Natural killer cell (primary cell): Measurements from ENCODE around the gene AUTS2. TPM values are rescaled to one million over a fixed set of nuclear protein-coding genes. Genes with fewer than 3 reads are reported as not detected.

Source experiments
- ATAC-seq, 3 donors: fragments of 150-1000 bp in 2 of 3; fragments of 200-7000 bp in 1 of 3; cut with Tn5 transposase; 1 replicate in 1 of 3; 2 replicates in 2 of 3; pipeline ENCODE4 v1.10.0; 2021; ENCODE audit warnings: mild to moderate bottlenecking in 2 of 3, moderate library complexity in 2 of 3
- DNase-seq, 2 donors: peaks; one replicate each; pipeline versions ENCODE4 v3.0.0 to v3.0.0-alpha.2; 2013 to 2021; ENCODE audit warnings: mixed read lengths in 1 of 2
- H3K27ac ChIP-seq: one replicate; pipeline ENCODE4 v1.5.1; 2013; ENCODE audit warnings: mild to moderate bottlenecking, low read length
- H3K27me3 ChIP-seq: one replicate; pipeline ENCODE4 v1.6.1; 2013; ENCODE audit warnings: low read length; ENCODE audit not compliant: control insufficient read depth, insufficient read depth
- H3K36me3 ChIP-seq: one replicate; pipeline ENCODE4 v1.6.1; 2013; ENCODE audit warnings: low read length; ENCODE audit not compliant: control insufficient read depth, insufficient read depth
- H3K4me1 ChIP-seq: one replicate; pipeline ENCODE4 v1.6.1; 2013; ENCODE audit warnings: low read length; ENCODE audit not compliant: control insufficient read depth, insufficient read depth
- H3K4me3 ChIP-seq: one replicate; pipeline ENCODE4 v1.5.1; 2013; ENCODE audit warnings: low read length
- H3K9me3 ChIP-seq: one replicate; pipeline ENCODE4 v1.6.1; 2013; ENCODE audit warnings: low read length; ENCODE audit not compliant: control insufficient read depth, insufficient read depth
- H3K27ac Mint-ChIP-seq, 2 donors: one replicate each; pipeline ENCODE4 v1.8.0; 2022; ENCODE audit warnings: mild to moderate bottlenecking in 2 of 2, mixed read lengths in 2 of 2, moderate library complexity in 1 of 2
- H3K27me3 Mint-ChIP-seq, 2 donors: one replicate each; pipeline ENCODE4 v1.8.0; 2022; ENCODE audit warnings: low read depth in 2 of 2, mixed read lengths in 2 of 2
- H3K36me3 Mint-ChIP-seq: one replicate; pipeline ENCODE4 v1.8.0; 2022; ENCODE audit warnings: mixed read lengths
- H3K4me1 Mint-ChIP-seq, 2 donors: one replicate each; pipeline ENCODE4 v1.8.0; 2022; ENCODE audit warnings: mixed read lengths in 2 of 2
- H3K4me3 Mint-ChIP-seq: one replicate; pipeline ENCODE4 v1.8.0; 2022; ENCODE audit warnings: mild to moderate bottlenecking, moderate library complexity, mixed read lengths
- H3K9me3 Mint-ChIP-seq, 2 donors: one replicate each; pipeline ENCODE4 v1.8.0; 2022; ENCODE audit warnings: mixed read lengths in 2 of 2
- CTCF ChIP-seq: fragments of 200-600 bp; IDR thresholded peaks from one replicate; pipeline ENCODE4 v1.8.0; 2022; ENCODE audit warnings: antibody characterized with exemption
- WGBS: methylation state at CpG from one replicate; pipeline ENCODE4 v1.1.7; 2013; ENCODE audit warnings: missing lambda C conversion rate; ENCODE audit not compliant: insufficient coverage; 5-methylcytosine and 5-hydroxymethylcytosine counted together
- intact Hi-C: fragments of 100-400 bp; cut with micrococcal nuclease; formaldehyde crosslinking; loops from one replicate; pipeline ENCODE4 v1.14.2; 2022
- total RNA-seq, 4 donors: library from RNA; stranded (reverse); fragments of 120-200 nt in 1 of 4; gene quantifications; one replicate each; pipeline versions ENCODE4 v1.2.3 to v1.2.4, GENCODE V29; 2013 to 2022

AUTS2 gene
- total RNA-seq, 3 donors from 2014 or later (not counting 1 experiment from before 2014, with no cell fraction given) = 147 to 197 (median 155) TPM

- ATAC-seq = no peak
- Histone ChIP-seq H3K4me1 (no peaks in the 10 kb centered on the region), H3K27me3 (no peaks in the 10 kb centered on the region), H3K27ac (no peak overlapping the region), H3K9me3 (no peaks in the 10 kb centered on the region), H3K4me3 (no peak overlapping the region), H3K36me3 (no peaks in the 10 kb centered on the region)
- H3K27me3 Mint-ChIP-seq = peaks cover 0 to 13% of the 10 kb centered on the region in 2 donors
- no peaks in the 10 kb centered on the region for H3K36me3 Mint-ChIP-seq
- TF ChIP-seq CTCF = no peak
- no peaks in the 10 kb centered on the region for H3K9me3 Mint-ChIP-seq
- intact Hi-C loops = no loop called here
- DNase-seq = peak in 1 of 2 donors; percentile 15
- H3K4me3 Mint-ChIP-seq = no peak overlapping the region
- H3K27ac Mint-ChIP-seq = no peak overlapping the region
- WGBS = 80% methylated on average over 5 of the region's 5 CpGs
- peaks cover 0 to 6% of the 10 kb centered on the region in 2 donors for H3K4me1 Mint-ChIP-seq
Observed at GRCh38 chr7:70346844-70347462, 748.7 kb downstream of the AUTS2 start.

GRCh38 chr7:70347463-70348254 lies 749.4 kb downstream of the AUTS2 start:
- H3K27me3 ChIP-seq = no peaks in the 10 kb centered on the region
- no peaks in the 10 kb centered on the region for H3K36me3 ChIP-seq
- H3K4me3 Mint-ChIP-seq = no peak overlapping the region
- no peak overlapping the region for H3K27ac ChIP-seq
- H3K4me1 ChIP-seq = no peaks in the 10 kb centered on the region
- DNase-seq = no peak
- TF ChIP-seq CTCF = no peak
- H3K4me3 ChIP-seq = no peak overlapping the region
- H3K27ac Mint-ChIP-seq = no peak overlapping the region
- no peak for ATAC-seq
- peaks cover 0 to 6% of the 10 kb centered on the region in 2 donors for H3K4me1 Mint-ChIP-seq
- WGBS = 89% methylated on average over 3 of the region's 3 CpGs
- intact Hi-C loops = no loop called here
- H3K9me3 ChIP-seq = no peaks in the 10 kb centered on the region
- H3K27me3 Mint-ChIP-seq = peaks cover 0 to 13% of the 10 kb centered on the region in 2 donors
- no peaks in the 10 kb centered on the region for H3K9me3 Mint-ChIP-seq
- no peaks in the 10 kb centered on the region for H3K36me3 Mint-ChIP-seq

- 100% methylated on average over 1 of the region's 2 CpGs for WGBS
- H3K4me1 ChIP-seq = no peaks in the 10 kb centered on the region
- H3K4me3 ChIP-seq = no peak overlapping the region
- Mint-ChIP-seq H3K4me1 (peaks cover 2 to 6% of the 10 kb centered on the region in 2 donors), H3K4me3 (no peak overlapping the region), H3K27ac (no peak overlapping the region), H3K27me3 (peaks cover 0 to 9% of the 10 kb centered on the region in 2 donors), H3K9me3 (no peaks in the 10 kb centered on the region), H3K36me3 (no peaks in the 10 kb centered on the region)
- H3K36me3 ChIP-seq = no peaks in the 10 kb centered on the region
- H3K27me3 ChIP-seq = no peaks in the 10 kb centered on the region
- no peaks in the 10 kb centered on the region for H3K9me3 ChIP-seq
- H3K27ac ChIP-seq = no peak overlapping the region
- DNase-seq (no peak), ATAC-seq (no peak)
- TF ChIP-seq CTCF = no peak
- intact Hi-C loops = no loop called here
Observed at GRCh38 chr7:70349031-70349430, 750.8 kb downstream of the AUTS2 start.
